H1 (cell line): ENCODE results near the gene TGM3. TPM values are rescaled to one million over a fixed set of nuclear protein-coding genes. Genes with fewer than 3 reads are reported as not detected.

Experiments used
- ASH2L ChIP-seq: fragments of 200-600, 300-600 bp; sonication (generic); IDR thresholded peaks from one replicate; pipeline ENCODE4 v1.7.1; 2017; ENCODE audit warnings: low read length
- CHD2 ChIP-seq: IDR thresholded peaks from 2 replicates; pipeline ENCODE4 v1.6.1; 2012; ENCODE audit warnings: low read length, improper control_type of control experiment
- RNF2 ChIP-seq: fragments of 200-900, 300-1000 bp; sonication (generic); IDR thresholded peaks from 2 replicates; pipeline ENCODE4 v1.7.1; 2016; ENCODE audit warnings: borderline replicate concordance, low read depth, mild to moderate bottlenecking, antibody characterized with exemption, low read length; ENCODE audit not compliant: poor library complexity, severe bottlenecking; ENCODE audit errors: missing control alignments
- polyA plus RNA-seq, 7 experiments: library from polyadenylated mRNA; depleted of rRNA in 3 of 7; stranded (reverse) in 5 of 7; unstranded in 2 of 7; fragments of >200 nt in 5 of 7; fragments of 200-250 nt in 2 of 7; gene quantifications; 1 replicate in 5 of 7; 2 replicates in 1 of 7; 4 replicates in 1 of 7; pipeline versions ENCODE4 v1.2.1 to v1.2.3, GENCODE V29; 2011 to 2013; ENCODE audit warnings: missing spikeins in 2 of 7, mixed read lengths in 2 of 7
- total RNA-seq: library from RNA; stranded (reverse); fragmentation: NEBNext Ultra II Directional; extraction: Animal tissue kit (Norgen Biotek cat#: 25700); gene quantifications from 2 replicates; pipeline ENCODE4 v1.2.1, GENCODE V29; 2021

Gene TGM3
- total and polyA plus RNA-seq, 2 of the 8 experiments (the other 6 are each of a cell fraction or from before 2014, with no cell fraction given): 0.12 TPM; not detected in 1

DNA sequence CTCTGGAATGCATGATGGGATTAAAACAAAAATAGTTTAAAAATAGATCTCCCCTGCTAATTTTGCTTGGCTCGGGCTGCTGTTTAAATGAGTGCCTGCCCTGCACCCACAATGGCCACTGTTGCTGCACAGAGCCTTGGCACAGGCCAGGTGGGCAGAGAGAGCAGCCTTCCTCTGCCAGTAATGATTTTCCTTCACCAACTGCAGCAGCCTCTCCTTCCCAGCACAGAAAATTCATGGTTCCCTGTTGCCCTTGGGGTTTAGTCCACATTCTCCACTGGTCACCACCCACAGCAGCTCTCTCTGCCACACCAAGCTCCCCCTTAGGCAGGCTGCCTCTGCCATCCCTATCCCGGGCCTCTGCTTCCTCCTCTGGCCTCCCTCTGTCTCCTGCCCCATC is 30.2 kb downstream of the TGM3 start (continued):
- TF ChIP-seq ASH2L (no peak), RNF2 (no peak), CHD2 (no peak)
